Mucosa of descending colon (tissue), 3 donors: ENCODE data around the gene GFY. TPM values are rescaled to one million over a fixed set of nuclear protein-coding genes. Genes with fewer than 3 reads are reported as not detected.

Experiments
- ATAC-seq: fragments of 200-7000 bp; cut with Tn5 transposase; one replicate; pipeline ENCODE4 v1.9.1; 2020; ENCODE audit warnings: mild to moderate bottlenecking, moderate library complexity
- DNase-seq, 3 donors: peaks; one replicate each; pipeline ENCODE4 v3.0.0-alpha.2; 2020
- H3K36me3 ChIP-seq: fragments of 200-600 bp; one replicate; pipeline ENCODE4 v1.8.0; 2021; ENCODE audit warnings: low read depth, mild to moderate bottlenecking
- H3K4me1 ChIP-seq: fragments of 200-600 bp; one replicate; pipeline ENCODE4 v1.8.0; 2021; ENCODE audit warnings: low read depth, mild to moderate bottlenecking
- H3K4me3 ChIP-seq: fragments of 200-600 bp; one replicate; pipeline ENCODE4 v1.8.0; 2021; ENCODE audit warnings: mild to moderate bottlenecking
- H3K9me3 ChIP-seq: fragments of 200-600 bp; one replicate; pipeline ENCODE4 v1.8.0; 2021; ENCODE audit warnings: mild to moderate bottlenecking
- intact Hi-C, 2 donors: fragments of 100-400 bp; cut with DNase I in 1 of 2; cut with micrococcal nuclease in 1 of 2; formaldehyde crosslinking; loops; one replicate each; pipeline versions ENCODE4 v1.11.0 to v1.11.1; 2022; cut with DNase I, micrococcal nuclease
- total RNA-seq, 3 donors: library from RNA; stranded (reverse); fragmentation: NEBNext Ultra II Directional in 2 of 3; extraction: Animal tissue kit (Norgen Biotek cat#: 25700) in 2 of 3; gene quantifications; one replicate each; pipeline versions ENCODE4 v1.2.1 to v1.2.4, GENCODE V29; 2021 to 2023
- TF ChIP-seq, protein P1 (sequence below): fragments of 200-600 bp; IDR thresholded peaks from one replicate; pipeline ENCODE4 v1.8.0; 2022; ENCODE audit warnings: antibody characterized with exemption, mild to moderate bottlenecking
- donor health status: DM: no; HTN: no; CAD: no; lungs with moderate emphysema.
- donor health status: DM: no; HTN: no; CAD: no.
- donor health status: DM: no; HTN: yes; CAD: no.

The GFY gene
- total RNA-seq, 3 donors from 2014 or later = not detected

DNA sequence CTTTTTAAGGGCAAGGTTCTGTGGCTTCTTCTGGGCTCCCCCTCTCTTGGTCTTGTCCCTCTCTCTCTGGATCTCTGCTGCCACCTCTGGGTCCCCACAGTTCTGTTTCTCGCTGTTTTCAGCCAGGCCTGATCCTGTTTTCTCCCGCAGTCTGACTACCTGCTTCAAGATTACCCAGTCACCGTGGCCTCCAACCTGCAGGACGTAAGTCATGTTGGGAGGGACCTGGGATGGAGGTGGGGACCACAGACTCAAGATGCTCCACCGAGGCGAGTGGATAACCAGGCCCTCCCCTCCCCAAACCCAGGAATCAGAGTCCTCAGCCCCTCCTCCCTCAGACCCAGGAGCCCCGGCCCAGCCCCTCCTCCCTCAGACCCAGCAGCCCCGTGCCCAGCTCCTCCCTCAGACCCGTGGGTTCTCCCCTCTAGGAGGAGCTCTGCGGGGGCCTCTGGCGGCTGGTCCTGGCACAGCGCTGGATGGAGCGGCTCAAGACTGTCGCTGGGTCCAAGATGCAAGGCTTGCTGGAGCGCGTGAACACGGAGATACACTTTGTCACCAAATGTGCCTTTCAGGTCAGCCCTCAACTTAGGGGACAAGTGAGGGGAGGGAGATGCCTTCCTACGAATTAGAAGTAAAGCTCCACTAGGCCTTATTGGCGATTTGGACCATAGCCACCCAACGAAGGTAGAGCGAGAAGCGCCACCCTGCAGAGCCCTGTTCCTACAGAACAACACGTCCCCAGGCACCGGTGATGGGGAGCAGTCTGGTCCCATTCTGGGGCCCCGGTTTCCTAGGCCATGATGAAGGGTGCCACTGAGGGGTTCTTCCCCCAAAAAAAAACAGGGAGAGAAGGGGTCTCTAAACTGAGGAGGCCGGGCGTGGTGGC lies 51.0 kb downstream of the GFY start:
- Histone ChIP-seq H3K9me3 (no peaks in the 10 kb centered on the region), H3K36me3 (no peaks in the 10 kb centered on the region), H3K4me3 (no peak overlapping the region), H3K4me1 (peaks cover 8% of the 10 kb centered on the region)
- TF ChIP-seq, protein P1, sequence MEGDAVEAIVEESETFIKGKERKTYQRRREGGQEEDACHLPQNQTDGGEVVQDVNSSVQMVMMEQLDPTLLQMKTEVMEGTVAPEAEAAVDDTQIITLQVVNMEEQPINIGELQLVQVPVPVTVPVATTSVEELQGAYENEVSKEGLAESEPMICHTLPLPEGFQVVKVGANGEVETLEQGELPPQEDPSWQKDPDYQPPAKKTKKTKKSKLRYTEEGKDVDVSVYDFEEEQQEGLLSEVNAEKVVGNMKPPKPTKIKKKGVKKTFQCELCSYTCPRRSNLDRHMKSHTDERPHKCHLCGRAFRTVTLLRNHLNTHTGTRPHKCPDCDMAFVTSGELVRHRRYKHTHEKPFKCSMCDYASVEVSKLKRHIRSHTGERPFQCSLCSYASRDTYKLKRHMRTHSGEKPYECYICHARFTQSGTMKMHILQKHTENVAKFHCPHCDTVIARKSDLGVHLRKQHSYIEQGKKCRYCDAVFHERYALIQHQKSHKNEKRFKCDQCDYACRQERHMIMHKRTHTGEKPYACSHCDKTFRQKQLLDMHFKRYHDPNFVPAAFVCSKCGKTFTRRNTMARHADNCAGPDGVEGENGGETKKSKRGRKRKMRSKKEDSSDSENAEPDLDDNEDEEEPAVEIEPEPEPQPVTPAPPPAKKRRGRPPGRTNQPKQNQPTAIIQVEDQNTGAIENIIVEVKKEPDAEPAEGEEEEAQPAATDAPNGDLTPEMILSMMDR = peak; percentile 26
- ATAC-seq (no peak), DNase-seq (peak in 1 of 3 donors; percentile 66)
- intact Hi-C loops = no loop called here

Other genes with a start within 250 kb of the GFY start
- 1 to 10 TPM in 1 of 3 donors, under 1 TPM in 2; 0.36 to 3.7 (median 0.52) TPM for gene SLC6A16, start 100.2 kb upstream of the GFY start, total RNA-seq
- 10 to 100 TPM in 2 of 3 donors, 1 to 10 TPM in 1; 5.6 to 11.2 (median 10.1) TPM for gene CD37, start 90.0 kb upstream of the GFY start, total RNA-seq
- gene TEAD2, start 63.0 kb upstream of the GFY start, total RNA-seq = 10 to 100 TPM in 2 of 3 donors, 1 to 10 TPM in 1; 9.8 to 64.0 (median 21.8) TPM
- gene DKKL1, start 61.5 kb upstream of the GFY start, total RNA-seq = under 1 TPM in 1 of 3 donors, not detected in 2; 0.44 TPM
- gene KASH5, start 37.1 kb upstream of the GFY start, total RNA-seq = not detected
- gene PTH2, start 1.9 kb upstream of the GFY start, total RNA-seq = not detected
- 1 to 10 TPM in 1 of 3 donors, under 1 TPM in 2; 0.20 to 1.0 (median 0.51) TPM for gene SLC17A7, start 16.1 kb downstream of the GFY start, total RNA-seq
- gene PIH1D1, start 26.4 kb downstream of the GFY start, total RNA-seq = 10 to 100 TPM; 65.2 to 78.7 (median 76.6) TPM
- 10 to 100 TPM; 31.2 to 36.4 (median 36.3) TPM for gene ALDH16A1, start 27.8 kb downstream of the GFY start, total RNA-seq
- 10 to 100 TPM in 1 of 3 donors, 1 to 10 TPM in 2; 3.3 to 14.8 (median 7.8) TPM for gene FLT3LG, start 48.8 kb downstream of the GFY start, total RNA-seq
- gene RPL13A, start 62.2 kb downstream of the GFY start, total RNA-seq = 1,000 to 10,000 TPM; 2,162 to 2,782 (median 2,296) TPM
- 1,000 to 10,000 TPM; 1,414 to 1,682 (median 1,521) TPM for gene RPS11, start 71.0 kb downstream of the GFY start, total RNA-seq
- 100 to 1,000 TPM; 308 to 537 (median 450) TPM for gene FCGRT, start 87.3 kb downstream of the GFY start, total RNA-seq
- 10 to 100 TPM; 28.5 to 42.2 (median 34.0) TPM for gene RCN3, start 102.6 kb downstream of the GFY start, total RNA-seq
- 10 to 100 TPM; 59.2 to 72.5 (median 66.3) TPM for gene NOSIP, start 155.2 kb downstream of the GFY start, total RNA-seq
- 10 to 100 TPM in 2 of 3 donors, 1 to 10 TPM in 1; 9.1 to 25.1 (median 18.9) TPM for gene PRRG2, start 155.9 kb downstream of the GFY start, total RNA-seq
- gene PRR12, start 165.8 kb downstream of the GFY start, total RNA-seq = 10 to 100 TPM; 24.2 to 37.3 (median 26.2) TPM
- gene RRAS, start 214.8 kb downstream of the GFY start, total RNA-seq = 10 to 100 TPM; 43.9 to 89.8 (median 48.6) TPM
- 10 to 100 TPM; 55.5 to 75.0 (median 56.1) TPM for gene SCAF1, start 216.8 kb downstream of the GFY start, total RNA-seq
- 100 to 1,000 TPM in 1 of 3 donors, 10 to 100 TPM in 2; 76.1 to 119 (median 90.1) TPM for gene IRF3, start 240.5 kb downstream of the GFY start, total RNA-seq
- 10 to 100 TPM in 2 of 3 donors, 1 to 10 TPM in 1; 9.6 to 20.8 (median 16.3) TPM for gene BCL2L12, start 240.5 kb downstream of the GFY start, total RNA-seq